ENCODE measurements around the gene LGALS7B.
"Not testable (repeated sequence)": the region's sequence is repeated elsewhere in the genome, so short reads cannot be mapped to it uniquely, and the experiment has no call there.

The LGALS7B gene

DNA sequence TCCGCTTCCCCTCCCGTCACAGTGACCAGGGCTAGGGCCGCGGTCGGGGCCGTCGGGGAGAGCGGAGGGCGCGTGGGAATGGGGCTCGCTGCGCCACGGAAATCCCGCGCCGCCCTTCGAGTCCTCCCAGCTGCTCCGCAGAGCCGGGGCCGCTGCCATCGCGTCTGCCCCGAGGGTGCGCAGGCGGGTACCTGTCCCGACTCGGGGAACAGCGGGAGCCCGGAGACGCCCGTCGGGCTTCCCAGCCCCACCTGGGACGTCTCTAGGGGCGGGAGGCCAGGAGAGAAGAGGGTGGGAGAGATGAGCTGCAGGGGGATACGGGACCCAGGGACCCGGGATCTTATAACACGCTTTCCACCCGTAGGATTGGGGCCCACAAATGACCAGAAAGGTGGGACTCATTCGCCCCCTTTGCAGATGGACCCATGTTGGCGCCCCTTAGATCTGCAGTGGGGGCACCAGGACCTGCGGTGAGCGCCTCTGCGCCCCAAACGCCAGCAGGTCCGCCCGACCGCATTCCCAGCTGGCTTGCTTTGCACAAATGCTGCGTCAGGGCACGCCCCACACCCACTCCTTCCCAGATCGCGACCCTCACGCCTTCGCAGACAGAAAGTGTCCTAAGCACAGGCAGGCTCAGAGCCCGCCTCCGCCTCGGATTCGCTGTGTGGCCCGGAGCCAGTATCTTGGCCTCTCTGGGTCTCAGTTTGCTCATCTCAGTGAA lies 18.6 kb upstream of the LGALS7B start:
- DNase-seq (ENCODE audit: low read depth in 2 of 2), result not testable (repeated sequence)

DNA sequence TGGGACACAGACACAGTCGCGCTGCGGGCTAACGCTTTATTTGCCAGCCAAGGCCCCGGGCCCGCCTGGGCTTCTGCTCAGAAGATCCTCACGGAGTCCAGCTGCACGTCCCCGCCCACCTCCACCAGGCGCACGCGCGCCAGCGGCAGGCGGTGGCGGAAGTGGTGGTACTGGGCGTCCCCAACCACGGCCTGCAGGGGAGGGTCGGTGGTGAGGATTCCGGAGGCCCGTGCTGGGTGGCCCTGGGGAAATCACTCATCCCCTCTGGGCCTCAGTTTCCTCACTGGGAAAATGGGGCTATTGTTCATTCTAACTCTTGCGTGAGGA lies 18.1 kb upstream of the LGALS7B start:
- DNase-seq (ENCODE audit: low read depth in 2 of 2), result not testable (repeated sequence)

DNA sequence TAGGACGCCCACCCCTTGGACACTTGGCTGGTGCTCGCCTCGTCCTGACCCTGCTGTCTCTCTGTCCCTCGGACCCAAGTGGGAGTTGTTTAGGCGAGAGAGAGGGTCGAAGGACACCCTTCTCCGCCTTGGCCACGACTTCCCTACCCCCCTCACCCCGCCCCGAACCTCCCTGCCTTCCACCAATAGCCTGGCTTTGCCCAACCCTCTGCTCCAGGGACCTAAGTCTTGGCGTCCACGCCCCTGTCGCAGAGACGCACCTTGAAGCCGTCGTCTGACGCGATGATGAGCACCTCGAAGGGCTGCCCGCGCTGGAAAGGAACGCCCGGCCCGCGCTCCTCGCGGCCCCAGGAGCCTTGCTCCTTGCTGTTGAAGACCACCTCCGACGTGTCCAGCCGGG lies 17.4 kb upstream of the LGALS7B start:
- DNase-seq (ENCODE audit: low read depth in 2 of 2), result not testable (repeated sequence)

DNA sequence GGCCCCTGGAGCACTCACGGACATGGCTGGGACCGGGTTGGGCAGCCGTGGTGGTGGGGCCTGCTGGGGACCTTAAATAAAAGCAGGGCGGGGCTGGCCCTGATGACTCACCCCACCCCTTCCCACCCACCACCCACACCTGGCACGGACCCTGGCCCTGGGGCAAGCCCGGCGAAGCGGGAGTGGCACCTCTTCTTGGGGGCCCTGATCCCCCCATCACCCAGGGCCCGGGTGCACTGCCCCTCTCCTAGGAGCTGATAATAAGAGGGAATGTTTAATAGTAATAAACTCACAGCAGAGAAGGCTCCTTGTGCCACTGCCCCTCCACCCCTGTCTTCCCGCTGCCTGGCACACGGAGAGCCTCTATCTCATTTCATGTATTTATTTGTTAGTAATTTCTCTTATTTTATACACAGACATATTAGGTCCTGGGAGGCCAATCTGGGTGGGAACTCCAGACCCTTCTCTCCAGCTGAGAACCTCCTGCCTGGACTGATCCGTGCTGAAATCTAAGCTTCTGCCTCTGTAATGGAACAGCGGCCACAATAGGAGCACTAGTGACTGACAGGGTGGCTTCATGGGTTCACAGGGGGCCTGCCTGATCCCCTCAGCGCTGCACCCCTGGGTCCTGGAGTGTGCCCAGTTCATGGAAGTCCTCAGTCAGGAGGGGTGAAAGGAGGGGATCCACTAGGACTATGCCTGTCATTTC lies 15.4 kb upstream of the LGALS7B start, which contains the start of gene LGALS7:
TSS of gene LGALS7 (minus strand) at position 49 of the 709 bp plus-strand sequence. CDS start at position 24, 25 bp downstream.
- DNase-seq (ENCODE audit: low read depth in 2 of 2), result no peak

DNA sequence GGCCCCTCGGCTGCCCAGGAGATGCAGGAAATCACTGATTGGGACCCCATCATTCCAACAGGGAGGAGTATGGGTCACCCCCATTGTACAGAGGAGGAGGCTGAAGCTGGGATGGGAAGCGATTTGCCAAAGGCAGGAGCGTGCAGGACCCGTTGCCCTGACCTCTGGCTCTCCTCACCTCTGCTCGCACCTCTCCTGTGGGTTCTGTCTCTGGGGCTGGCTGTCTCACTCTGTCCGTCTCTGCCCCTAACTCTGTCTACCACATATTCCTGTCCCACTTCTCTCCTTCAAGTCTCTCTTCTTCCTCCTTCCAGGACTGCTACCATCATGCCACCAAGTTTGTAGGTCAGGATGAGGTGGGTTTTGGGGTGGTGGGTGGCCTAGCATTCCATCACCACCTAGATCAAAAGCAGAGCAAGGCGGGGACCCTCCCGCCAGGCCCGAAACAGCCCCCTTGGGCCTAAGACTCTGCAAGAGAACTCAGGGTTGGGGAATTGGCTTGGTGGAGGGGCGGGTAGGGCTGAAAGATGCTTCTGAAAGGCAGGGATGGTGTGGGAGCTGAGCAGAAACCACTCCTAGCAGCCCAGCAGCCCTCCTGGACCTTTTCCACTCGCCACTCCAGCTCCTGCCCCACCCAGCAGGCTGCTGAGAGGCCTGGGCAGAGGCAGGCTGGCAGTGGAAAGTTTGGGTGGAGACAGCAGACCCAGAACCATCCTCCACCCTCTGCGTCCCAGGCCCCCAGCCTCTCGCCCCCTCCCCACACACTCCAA lies 14.6 kb upstream of the LGALS7B start:
- DNase-seq (ENCODE audit: low read depth in 2 of 2), result no peak

DNA sequence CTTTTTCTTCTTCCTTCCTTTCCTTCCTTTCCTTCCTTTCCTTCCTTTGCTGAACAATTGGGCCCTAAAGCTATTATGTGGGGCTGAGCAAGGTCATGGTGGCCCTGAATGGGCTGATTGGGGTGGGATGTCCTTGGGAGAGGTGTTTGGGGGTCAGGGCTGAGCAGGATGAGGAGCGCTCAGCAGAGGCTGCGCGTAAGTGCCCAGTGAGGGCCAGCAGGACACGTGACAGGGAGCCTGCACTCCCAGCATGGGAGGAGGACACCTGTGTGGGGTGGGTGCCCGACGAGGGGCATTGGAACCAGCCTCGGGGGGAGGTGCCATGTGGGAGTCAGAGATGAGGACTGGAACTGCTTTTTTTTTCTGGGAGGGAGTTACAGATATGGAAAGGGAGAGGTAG lies 10.3 kb upstream of the LGALS7B start:
- DNase-seq (ENCODE audit: low read depth in 2 of 2), result no peak

DNA sequence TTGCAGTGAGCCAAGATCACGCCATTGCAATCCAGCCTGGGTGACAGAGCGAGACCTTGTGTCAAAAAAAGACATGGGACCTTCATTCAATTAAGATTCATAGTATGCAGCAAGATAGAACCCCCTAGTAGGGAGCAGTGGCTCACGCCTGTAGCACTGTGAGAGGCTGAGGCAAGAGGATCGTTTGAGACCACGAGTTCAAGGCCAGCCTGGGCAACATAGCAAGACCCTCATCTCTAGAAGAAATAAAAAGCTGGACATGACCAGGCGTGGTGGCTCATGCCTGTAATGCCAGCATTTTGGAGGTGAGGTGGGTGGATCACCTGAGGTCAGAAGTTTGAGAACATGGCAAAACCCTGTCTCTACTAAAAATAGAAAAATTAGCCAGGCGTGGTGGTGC lies 8.6 kb upstream of the LGALS7B start:
- DNase-seq (ENCODE audit: low read depth in 2 of 2), result no peak

DNA sequence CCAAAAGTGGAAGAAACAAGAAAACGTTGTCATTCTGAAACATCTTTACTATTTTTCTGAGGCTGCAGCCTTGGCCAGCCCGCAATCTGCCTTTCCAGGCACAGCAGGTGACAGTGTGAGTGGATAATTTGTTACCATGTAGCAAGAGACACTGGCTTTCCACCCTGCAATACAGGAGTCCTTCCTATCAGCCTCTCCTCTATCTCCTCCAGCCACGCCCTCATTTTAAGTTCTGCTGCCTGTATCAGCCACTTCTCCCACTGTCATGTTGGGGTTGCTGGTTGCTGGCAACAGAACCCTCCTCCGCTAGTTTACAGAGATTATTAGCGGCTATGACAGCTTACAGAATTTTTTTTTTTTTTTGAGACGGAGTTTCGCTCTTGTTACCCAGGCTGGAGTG lies 7.9 kb upstream of the LGALS7B start:
- DNase-seq (ENCODE audit: low read depth in 2 of 2), result no peak

DNA sequence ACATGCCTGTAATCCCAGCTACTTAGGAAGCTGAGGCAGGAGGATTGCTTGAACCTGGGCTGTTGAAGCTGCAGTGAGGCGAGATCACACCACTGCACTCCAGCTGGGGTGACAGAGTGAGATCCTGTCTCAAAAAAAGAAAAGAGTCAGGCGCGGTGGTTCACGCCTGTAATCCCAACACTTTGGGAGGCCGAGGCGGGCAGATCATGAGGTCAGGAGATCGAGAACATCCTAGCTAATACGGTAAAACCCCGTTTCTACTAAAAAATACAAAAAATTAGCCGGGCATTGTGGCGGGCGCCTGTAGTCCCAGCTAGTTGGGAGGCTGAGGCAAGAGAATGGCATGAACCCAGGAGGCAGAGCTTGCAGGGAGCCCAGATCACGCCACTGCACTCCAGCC lies 6.8 kb upstream of the LGALS7B start:
- not testable (repeated sequence) for DNase-seq (ENCODE audit: low read depth in 2 of 2)

DNA sequence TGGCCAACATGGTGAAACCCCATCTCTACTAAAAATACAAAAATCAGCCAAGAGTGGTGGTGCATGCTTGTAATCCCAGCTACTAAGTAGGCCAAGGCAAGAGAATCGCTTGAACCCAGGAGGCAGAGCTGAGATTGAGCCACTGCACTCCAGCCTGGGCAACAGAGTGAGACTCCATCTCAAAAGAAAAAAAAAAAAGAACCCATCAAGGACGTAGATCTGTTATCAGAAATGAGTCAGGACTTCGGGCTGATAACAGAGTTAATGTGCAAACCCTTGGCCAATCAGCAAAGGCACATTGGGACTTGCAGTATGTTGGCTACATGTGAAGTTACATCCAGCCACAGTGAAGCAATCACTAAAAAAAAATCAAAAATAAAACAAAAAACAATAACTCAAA lies 4.8 kb upstream of the LGALS7B start:
- no peak for DNase-seq (ENCODE audit: low read depth in 2 of 2)

DNA sequence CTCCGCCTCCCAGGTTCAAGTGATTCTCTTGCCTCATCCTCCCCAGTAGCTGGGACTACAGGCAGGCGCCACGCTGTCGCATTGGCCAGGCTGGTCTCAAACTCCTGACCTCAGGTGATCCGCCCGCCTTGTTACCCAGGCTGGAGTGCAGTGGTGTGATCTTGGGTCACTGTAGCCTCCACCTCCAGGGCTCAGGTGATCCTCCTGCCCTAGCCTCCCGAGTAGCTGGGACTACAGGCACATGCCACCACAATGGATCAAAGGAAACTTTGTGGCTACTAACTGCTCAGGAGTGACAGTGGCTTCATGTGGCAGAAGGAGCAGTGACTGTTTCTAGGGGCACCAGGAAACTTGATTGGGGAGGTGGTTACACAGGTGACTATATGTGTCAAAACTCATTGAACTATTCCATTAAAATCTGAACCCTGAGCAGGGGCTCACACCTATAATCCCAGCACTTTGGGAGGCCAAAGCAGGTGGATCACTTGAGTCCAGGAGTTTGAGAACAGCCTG lies 3.8 kb upstream of the LGALS7B start:
- DNase-seq (ENCODE audit: low read depth in 2 of 2), result no peak

DNA sequence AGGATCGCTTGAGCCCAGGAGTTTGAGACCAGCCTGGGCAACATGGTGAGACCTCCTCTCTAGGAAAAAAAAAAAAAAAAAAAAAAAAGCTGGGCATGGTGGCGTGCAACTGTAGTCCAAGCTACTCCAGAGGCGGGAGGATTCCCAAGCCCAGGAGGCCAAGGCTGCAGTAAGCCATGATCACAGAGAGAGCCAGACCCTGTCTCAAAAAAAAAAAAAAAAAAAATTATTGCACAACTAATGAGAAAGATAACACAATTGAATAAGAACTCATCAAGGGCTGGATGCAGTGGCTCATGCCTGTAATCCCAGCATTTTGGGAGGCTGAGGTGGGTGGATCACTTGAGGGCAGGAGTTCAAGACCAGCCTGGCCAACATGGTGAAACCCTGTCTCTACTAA lies 2.9 kb upstream of the LGALS7B start:
- DNase-seq (ENCODE audit: low read depth in 2 of 2), result not testable (repeated sequence)

DNA sequence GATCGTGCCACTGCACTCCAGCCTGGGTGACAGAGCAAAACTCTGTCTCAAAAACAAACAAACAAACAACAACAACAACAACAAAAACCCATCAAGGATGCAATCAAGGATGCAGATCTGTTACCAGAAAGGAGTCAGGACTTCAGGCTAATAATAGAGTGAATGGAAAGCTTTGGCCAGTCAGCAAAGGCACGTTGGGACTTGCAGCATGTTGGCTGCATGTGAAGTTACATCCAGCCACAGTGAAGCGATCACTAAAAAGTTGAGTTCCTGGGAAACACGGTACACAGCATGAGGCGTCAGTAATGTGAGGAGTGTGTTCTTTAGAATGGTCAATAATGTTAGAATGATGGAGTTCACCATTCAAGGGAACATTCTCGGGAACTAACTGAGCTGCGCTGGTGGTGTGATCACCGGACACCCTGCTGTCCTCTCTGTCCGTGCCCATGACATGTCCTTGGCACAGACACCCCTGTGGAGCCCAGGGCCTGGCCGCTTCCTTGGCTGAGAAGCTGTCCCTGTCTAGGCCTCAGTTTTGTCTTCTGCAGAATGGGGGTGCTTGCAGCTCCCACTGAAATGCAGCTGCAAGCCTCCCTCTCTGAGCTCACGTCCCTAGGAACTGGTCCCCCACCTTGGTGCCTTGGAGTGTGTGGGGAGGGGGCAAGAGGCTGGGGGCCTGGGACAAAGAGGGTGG lies 2.3 kb upstream of the LGALS7B start:
- DNase-seq (ENCODE audit: low read depth in 2 of 2), result no peak

DNA sequence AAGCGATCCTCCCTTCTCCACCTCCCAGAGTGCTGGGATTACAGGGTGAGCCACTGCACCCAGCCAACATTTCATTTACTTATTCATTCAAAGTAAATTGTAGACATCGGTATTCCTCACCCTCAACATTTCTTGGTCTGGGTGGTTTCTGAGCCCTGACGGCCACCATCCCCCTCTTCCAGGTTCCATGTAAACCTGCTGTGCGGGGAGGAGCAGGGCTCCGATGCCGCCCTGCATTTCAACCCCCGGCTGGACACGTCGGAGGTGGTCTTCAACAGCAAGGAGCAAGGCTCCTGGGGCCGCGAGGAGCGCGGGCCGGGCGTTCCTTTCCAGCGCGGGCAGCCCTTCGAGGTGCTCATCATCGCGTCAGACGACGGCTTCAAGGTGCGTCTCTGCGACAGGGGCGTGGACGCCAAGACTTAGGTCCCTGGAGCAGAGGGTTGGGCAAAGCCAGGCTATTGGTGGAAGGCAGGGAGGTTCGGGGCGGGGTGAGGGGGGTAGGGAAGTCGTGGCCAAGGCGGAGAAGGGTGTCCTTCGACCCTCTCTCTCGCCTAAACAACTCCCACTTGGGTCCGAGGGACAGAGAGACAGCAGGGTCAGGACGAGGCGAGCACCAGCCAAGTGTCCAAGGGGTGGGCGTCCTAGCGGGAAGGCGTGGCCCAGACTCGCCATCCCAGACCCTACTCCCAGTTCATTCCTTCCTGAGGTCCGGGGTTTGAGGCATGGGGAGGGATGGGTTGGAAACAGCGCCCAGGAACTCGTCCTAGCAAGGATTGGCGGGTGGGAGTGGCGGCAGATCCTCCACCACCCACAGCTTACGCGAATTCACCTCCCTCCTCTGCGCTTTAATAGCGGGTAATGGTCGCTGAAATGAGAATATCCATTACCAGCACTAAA lies 1.8 kb downstream of the LGALS7B start:
- DNase-seq (ENCODE audit: low read depth in 2 of 2), result not testable (repeated sequence)

DNA sequence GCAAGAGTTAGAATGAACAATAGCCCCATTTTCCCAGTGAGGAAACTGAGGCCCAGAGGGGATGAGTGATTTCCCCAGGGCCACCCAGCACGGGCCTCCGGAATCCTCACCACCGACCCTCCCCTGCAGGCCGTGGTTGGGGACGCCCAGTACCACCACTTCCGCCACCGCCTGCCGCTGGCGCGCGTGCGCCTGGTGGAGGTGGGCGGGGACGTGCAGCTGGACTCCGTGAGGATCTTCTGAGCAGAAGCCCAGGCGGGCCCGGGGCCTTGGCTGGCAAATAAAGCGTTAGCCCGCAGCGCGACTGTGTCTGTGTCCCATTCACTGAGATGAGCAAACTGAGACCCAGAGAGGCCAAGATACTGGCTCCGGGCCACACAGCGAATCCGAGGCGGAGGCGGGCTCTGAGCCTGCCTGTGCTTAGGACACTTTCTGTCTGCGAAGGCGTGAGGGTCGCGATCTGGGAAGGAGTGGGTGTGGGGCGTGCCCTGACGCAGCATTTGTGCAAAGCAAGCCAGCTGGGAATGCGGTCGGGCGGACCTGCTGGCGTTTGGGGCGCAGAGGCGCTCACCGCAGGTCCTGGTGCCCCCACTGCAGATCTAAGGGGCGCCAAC lies 2.6 kb downstream of the LGALS7B start:
- not testable (repeated sequence) for DNase-seq (ENCODE audit: low read depth in 2 of 2)

DNA sequence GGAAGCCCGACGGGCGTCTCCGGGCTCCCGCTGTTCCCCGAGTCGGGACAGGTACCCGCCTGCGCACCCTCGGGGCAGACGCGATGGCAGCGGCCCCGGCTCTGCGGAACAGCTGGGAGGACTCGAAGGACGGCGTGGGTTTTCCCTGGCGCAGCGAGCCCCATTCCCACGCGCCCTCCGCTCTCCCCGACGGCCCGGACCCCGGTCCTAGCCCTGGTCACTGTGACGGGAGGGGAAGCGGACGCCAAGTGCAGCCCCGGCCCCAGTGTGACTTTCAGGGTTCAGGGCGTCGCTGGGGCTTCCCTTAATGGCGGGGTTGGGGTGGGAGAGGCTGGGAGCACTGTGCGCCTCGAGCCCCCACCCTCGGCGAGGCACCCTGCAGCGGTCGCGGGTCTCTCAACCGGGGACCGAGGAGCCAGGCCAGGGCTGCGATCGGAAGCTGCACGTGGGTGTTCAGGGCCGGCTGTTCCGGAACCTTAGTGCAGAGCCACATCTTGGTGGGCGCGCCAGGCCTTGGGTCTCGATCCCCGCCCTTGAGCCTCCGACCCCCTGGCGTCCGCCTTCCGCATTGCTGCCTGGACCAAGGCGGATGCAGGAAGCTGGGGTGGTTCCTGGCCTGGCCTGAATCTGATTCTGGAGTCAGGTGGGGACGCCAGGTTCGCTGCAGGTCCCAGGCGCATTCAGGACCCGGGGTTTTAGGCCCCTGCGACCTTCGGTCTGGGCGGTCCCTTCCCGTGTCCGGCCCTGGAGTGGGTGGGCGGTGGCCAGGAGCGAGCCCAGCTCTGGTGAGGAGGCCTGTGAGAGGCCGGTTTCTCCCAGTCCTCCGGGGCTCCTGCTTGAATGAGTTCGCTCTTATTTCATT lies 3.5 kb downstream of the LGALS7B start:
- DNase-seq (ENCODE audit: low read depth in 2 of 2), result peak in 1 of 2 donors; percentile 3

DNA sequence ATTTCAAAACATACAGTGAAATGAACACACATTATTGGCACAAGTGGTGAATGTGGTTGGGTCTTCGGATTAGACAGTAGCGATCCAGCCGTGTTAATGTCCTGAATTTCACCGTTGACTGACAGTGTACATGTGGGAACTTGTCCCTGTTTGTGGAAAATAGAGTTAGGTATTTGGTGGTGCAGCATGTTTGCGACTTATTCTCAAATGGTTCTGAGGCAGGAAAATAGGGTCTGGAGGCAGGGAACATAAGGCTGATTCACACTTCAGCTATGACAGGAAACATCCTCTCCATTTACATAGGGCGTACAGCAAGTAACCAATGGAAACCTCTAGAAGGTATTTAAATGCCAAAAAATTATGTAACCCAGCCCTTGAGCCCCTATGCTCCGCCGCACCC lies 4.2 kb downstream of the LGALS7B start:
- no peak for DNase-seq (ENCODE audit: low read depth in 2 of 2)

DNA sequence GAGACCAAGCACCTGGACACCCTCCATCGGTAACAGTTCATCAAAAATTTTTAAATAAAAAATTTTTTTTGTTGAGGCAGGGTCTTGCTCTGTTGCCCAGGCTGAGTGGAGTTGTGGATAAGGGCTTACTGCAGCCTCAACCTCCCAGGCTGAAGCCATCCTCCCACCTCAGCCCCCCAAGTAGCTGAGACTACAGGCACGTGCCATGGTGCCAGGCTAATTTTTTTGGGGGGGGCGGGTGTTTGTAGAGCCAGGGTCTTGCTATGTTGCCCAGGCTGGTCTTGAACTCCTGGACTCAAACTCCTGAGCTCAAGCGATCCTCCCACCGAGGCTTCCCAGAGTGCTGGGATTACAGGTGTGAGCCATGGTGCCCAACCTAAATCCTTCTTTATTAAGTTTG lies 4.7 kb downstream of the LGALS7B start:
- no peak for DNase-seq (ENCODE audit: low read depth in 2 of 2)

DNA sequence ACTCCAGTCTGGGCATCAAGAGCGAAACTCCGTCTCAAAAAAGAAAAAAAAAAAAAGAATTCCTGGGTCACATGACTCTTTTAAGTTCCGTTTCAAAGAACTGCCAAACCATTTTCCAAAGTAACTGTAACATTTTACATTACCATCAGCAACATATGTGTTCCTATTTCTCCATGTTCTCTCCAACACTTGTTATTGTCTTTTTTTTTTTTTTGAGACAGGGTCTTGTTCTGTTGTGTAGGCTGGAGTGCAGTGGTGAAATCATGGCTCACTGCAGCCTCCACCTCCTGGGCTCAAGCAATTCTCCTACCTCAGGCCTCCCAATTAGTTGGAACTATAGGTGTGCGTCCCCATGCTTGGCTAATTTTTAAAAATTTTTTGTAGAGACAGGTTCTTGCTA lies 6.5 kb downstream of the LGALS7B start:
- DNase-seq (ENCODE audit: low read depth in 2 of 2), result no peak

Measured in activated CD8-positive, alpha-beta memory T cell treated with anti-CD3 and anti-CD28 coated beads for 4 hours (primary cell).